ENCODE measurements around the gene FKBP3. TPM values are rescaled to one million over a fixed set of nuclear protein-coding genes. Genes with fewer than 3 reads are reported as not detected.

Gene FKBP3
- polyA plus RNA-seq, 1 of the 3 experiments (the other 2 are of a cell fraction), result 21.8 TPM

GRCh38 chr14:45125754-45126153 is 8.5 kb downstream of the FKBP3 start:
- Histone ChIP-seq H3K9me2 (no peaks in the 10 kb centered on the region), H3K27me3 (ENCODE audit: insufficient read depth) (no peaks in the 10 kb centered on the region), H3K4me3 (ENCODE audit: low read depth in 2 of 2, low read length in 1 of 2) (no peak overlapping the region), H4K20me1 (ENCODE audit: insufficient read depth) (no peaks in the 10 kb centered on the region), H3K9me3 (no peaks in the 10 kb centered on the region), H3K36me3 (replicated peaks in 1 of 2; ENCODE audit: control insufficient read depth in 1 of 2, insufficient read depth in 2 of 2, low read length in 1 of 2) (peaks cover 10 to 15% of the 10 kb centered on the region in 2 experiments), H3K4me2 (no peak overlapping the region), H2AFZ (ENCODE audit: low read depth) (no peak overlapping the region), H3K79me2 (ENCODE audit: insufficient read depth) (peaks cover 14% of the 10 kb centered on the region; the same call in 1 of the 2 replicates), H3K4me1 (ENCODE audit: control insufficient read depth in 1 of 2, insufficient read depth in 2 of 2, low read depth in 1 of 2, low read length in 1 of 2) (no peaks in the 10 kb centered on the region), H3K27ac (ENCODE audit: low read depth in 2 of 2, low read length in 1 of 2) (no peak overlapping the region), H3F3A (replicated peaks; ENCODE audit: insufficient read depth) (no peaks in the 10 kb centered on the region), H3K9ac (no peak overlapping the region)
- no peak for TF ChIP-seq GABPA (IDR thresholded peaks at IDR 0.05; ENCODE audit: low read depth)
- TF ChIP-seq PBX3 (IDR thresholded peaks at IDR 0.05), result no peak
- no peak for TF ChIP-seq FOSL2 (IDR thresholded peaks at IDR 0.05; ENCODE audit: borderline replicate concordance, low read depth)
- no peak for TF ChIP-seq TAF1 (IDR thresholded peaks at IDR 0.05; ENCODE audit: borderline replicate concordance, low read depth, low read length)
- TF ChIP-seq JUND (IDR thresholded peaks at IDR 0.05), result no peak
- DNase-seq, result no peak
- ChIA-PET CTCF (no interaction called here), POLR2A (no interaction called here)
- WGBS (ENCODE audit: low lambda C conversion rate), result no CpG with 5 or more reads among the region's 2 CpGs

- POLR2A ChIA-PET, result no interaction called here
- no peak for TF ChIP-seq MXI1 (IDR thresholded peaks at IDR 0.05; ENCODE audit: low read depth, low read length)
- no peak for TF ChIP-seq EP300 (IDR thresholded peaks at IDR 0.05; ENCODE audit: borderline replicate concordance in 1 of 2, low read depth in 1 of 2, low read length in 1 of 2)
- TF ChIP-seq FOSL2 (IDR thresholded peaks at IDR 0.05; ENCODE audit: borderline replicate concordance, low read depth), result no peak
- TF ChIP-seq GABPA (IDR thresholded peaks at IDR 0.05; ENCODE audit: low read depth), result no peak
- no peak for TF ChIP-seq USF2 (IDR thresholded peaks at IDR 0.05; ENCODE audit: borderline replicate concordance, low read depth, low read length)
- no peak for TF ChIP-seq GATA2 (CRISPR knock-in tag; IDR thresholded peaks at IDR 0.05)
- TF ChIP-seq SIN3A (IDR thresholded peaks at IDR 0.05; ENCODE audit: borderline replicate concordance, low read depth, low read length), result no peak
- TF ChIP-seq TCF12 (IDR thresholded peaks at IDR 0.05), result no peak
- TF ChIP-seq RAD21 (IDR thresholded peaks at IDR 0.05; ENCODE audit: low read length), result no peak
Observed at GRCh38 chr14:45123271-45123670, 11.0 kb downstream of the FKBP3 start.

More at GRCh38 chr14:45123271-45123670, 11.0 kb downstream of the FKBP3 start:
- Histone ChIP-seq H2AFZ (ENCODE audit: low read depth) (no peak overlapping the region), H3K4me1 (ENCODE audit: control insufficient read depth in 1 of 2, insufficient read depth in 2 of 2, low read depth in 1 of 2, low read length in 1 of 2) (no peaks in the 10 kb centered on the region), H3K9me3 (no peaks in the 10 kb centered on the region), H3K79me2 (ENCODE audit: insufficient read depth) (0 out of 2 replicates have a peak, but pooled peaks cover 1% of the 10 kb centered on the region), H3K9ac (no peak overlapping the region), H4K20me1 (ENCODE audit: insufficient read depth) (no peaks in the 10 kb centered on the region), H3K27me3 (ENCODE audit: insufficient read depth) (no peaks in the 10 kb centered on the region), H3K9me2 (no peaks in the 10 kb centered on the region), H3K27ac (ENCODE audit: low read depth in 2 of 2, low read length in 1 of 2) (no peak overlapping the region), H3K36me3 (replicated peaks in 1 of 2; ENCODE audit: control insufficient read depth in 1 of 2, insufficient read depth in 2 of 2, low read length in 1 of 2) (peaks cover 10 to 14% of the 10 kb centered on the region in 2 experiments), H3K4me2 (no peak overlapping the region), H3K4me3 (ENCODE audit: low read depth in 2 of 2, low read length in 1 of 2) (no peak overlapping the region), H3F3A (replicated peaks; ENCODE audit: insufficient read depth) (no peaks in the 10 kb centered on the region)
- 100% methylated on average over 2 of the region's 3 CpGs for WGBS (ENCODE audit: low lambda C conversion rate)
- DNase-seq, result no peak
- CTCF ChIA-PET, result no interaction called here
